Measurements from ENCODE around the gene KCNRG.
A peak's percentile ranks its signal among the peaks of the same experiment; 100 is the strongest.
"Not testable (repeated sequence)": the region's sequence is repeated elsewhere in the genome, so short reads cannot be mapped to it uniquely, and the experiment has no call there.

Gene KCNRG

DNA sequence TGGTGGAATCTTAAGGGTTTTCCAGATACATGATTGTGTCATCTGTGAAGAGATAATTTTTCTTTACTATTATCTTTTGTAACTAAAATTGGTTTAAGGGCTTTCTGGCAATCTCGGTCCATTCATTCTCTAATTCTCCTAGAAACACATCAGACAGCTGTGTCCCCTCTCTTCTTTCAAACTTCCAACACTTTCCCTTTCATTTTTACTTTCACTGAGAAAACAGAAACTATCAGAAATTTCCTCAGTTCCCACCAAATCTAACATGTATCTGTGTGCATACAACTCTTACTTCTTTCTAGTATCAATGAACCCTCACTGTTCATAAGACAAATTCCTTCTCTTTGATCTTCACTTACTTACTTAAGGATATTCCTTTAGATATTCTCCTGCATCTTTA, 40.2 kb downstream of the KCNRG start:
- DNase-seq (ENCODE audit: low read depth), result no peak
- no peak overlapping the region for H3K4me3 ChIP-seq (ENCODE audit: low read depth, low read length)
- TF ChIP-seq, protein P1, sequence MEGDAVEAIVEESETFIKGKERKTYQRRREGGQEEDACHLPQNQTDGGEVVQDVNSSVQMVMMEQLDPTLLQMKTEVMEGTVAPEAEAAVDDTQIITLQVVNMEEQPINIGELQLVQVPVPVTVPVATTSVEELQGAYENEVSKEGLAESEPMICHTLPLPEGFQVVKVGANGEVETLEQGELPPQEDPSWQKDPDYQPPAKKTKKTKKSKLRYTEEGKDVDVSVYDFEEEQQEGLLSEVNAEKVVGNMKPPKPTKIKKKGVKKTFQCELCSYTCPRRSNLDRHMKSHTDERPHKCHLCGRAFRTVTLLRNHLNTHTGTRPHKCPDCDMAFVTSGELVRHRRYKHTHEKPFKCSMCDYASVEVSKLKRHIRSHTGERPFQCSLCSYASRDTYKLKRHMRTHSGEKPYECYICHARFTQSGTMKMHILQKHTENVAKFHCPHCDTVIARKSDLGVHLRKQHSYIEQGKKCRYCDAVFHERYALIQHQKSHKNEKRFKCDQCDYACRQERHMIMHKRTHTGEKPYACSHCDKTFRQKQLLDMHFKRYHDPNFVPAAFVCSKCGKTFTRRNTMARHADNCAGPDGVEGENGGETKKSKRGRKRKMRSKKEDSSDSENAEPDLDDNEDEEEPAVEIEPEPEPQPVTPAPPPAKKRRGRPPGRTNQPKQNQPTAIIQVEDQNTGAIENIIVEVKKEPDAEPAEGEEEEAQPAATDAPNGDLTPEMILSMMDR (conservative IDR thresholded peaks at IDR 0.05; ENCODE audit: low read depth, low read length), result no peak

DNA sequence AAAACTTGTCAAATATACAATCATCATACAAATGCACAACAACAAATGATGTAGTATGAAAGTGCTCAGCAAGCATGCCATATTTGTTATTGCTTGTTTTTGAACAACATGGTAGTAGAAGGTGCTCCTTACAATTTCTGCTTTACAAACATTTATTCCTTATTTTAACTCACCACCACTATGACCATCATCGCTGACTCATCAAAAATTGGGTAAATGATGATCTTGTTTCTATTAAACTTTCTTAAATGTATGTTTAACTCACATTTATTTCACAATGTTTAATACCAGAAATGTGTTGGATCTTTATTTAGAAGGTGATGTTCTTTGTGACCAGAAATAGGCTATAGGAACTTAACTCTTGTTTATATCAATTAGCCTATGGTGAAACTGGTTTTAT, 45.5 kb downstream of the KCNRG start:
- TF ChIP-seq, protein P1 (conservative IDR thresholded peaks at IDR 0.05; ENCODE audit: low read depth, low read length), result no peak
- no peak for DNase-seq (ENCODE audit: low read depth)
- H3K4me3 ChIP-seq (ENCODE audit: low read depth, low read length), result no peak overlapping the region

DNA sequence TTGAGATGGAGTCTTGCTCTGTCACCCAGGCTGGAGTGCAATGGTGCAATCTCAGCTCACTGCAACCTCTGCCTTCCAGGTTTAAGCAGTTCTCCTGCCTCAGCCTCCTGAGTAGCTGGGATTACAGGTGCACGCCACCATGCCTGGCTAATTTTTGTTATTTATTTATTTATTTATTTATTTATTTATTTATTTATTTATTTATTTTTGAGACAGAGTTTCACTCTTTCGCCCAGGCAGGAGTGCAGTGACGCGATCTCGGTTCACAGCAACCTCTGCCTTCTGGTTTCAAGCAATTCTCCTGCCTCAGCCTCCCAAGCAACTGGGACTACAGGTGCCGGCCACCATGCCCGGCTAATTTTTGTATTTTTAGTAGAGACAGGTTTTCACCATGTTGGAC, 47.1 kb downstream of the KCNRG start:
- DNase-seq (ENCODE audit: low read depth); H3K4me3 ChIP-seq (ENCODE audit: low read depth, low read length): not testable (repeated sequence)

DNA sequence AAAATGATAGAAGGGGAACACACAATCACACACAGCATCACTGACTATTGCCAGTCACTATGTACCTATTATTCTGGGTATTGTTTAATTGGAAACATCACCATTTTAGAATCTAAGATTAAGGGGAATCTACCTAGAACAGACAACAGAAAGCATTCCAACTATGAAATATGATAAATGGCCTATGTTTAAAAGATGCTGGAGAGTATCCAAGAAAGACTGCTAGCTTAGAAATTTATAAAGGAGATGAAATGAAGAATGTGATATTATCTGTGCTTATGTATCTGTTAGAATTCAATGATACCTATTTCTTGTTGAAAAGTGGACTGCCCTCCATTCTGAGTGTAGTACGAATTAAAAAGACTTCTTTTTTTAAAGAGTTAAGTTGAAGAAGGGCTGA, 50.5 kb downstream of the KCNRG start:
- H3K4me3 ChIP-seq (ENCODE audit: low read depth, low read length), result no peak overlapping the region
- TF ChIP-seq, protein P1 (conservative IDR thresholded peaks at IDR 0.05; ENCODE audit: low read depth, low read length), result no peak
- DNase-seq (ENCODE audit: low read depth), result peak; percentile 39

DNA sequence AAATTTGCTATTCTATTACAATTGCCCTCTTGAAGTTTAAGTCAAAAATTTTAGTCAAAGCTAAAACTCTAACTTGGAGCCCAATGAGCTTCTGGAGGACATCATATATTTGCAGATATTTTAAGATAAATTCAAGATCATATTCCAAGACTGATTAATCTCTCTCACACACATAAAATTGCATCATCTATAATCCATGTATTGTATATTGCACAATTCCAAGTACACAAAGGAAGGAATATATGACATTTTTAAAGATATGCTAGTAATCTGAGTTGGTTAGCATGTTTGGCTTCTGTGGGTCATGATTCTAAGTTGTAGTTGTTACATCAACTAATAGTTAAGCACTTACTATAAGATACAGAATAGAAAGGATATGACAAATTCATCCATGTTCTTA, 53.3 kb downstream of the KCNRG start:
- DNase-seq (ENCODE audit: low read depth), result no peak
- no peak overlapping the region for H3K4me3 ChIP-seq (ENCODE audit: low read depth, low read length)
- TF ChIP-seq, protein P1 (conservative IDR thresholded peaks at IDR 0.05; ENCODE audit: low read depth, low read length), result no peak

DNA sequence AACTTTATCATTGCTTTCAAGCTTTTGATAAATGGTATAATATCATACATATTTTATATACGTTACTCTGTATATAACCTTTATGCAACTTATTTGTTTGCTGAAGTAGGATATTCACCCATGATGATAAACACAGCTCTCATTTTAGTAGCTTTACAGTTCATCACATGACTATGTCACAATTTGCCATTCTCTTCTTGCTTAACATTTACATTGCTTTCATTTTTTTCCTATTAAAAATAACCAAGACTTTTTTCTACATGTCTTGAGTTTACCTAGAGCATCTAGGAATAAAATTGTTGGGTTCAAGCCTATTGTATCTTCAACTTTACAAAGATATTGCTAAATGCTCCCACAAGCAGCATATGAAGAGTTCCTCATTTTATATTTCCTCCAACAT, 54.0 kb downstream of the KCNRG start:
- TF ChIP-seq, protein P1 (conservative IDR thresholded peaks at IDR 0.05; ENCODE audit: low read depth, low read length), result no peak
- no peak overlapping the region for H3K4me3 ChIP-seq (ENCODE audit: low read depth, low read length)
- DNase-seq (ENCODE audit: low read depth), result peak; percentile 68

DNA sequence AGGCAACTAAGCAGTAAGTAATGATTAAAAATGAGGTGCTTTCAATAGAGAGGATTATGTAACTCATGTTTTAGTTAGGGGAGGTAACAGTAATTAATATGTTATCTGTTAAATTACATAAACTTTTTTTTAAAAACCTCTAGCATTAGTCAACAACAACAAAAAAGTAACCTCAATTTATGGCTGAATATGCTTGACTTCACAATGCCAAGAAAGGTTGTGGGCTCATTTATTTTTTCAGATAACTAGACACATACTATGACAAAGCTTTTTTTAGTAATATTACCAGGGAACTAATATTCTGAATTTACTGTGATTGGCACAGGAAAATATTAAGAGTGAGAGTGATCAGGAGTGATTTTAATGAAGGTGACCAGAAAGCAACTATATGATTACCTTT, 54.9 kb downstream of the KCNRG start:
- TF ChIP-seq, protein P1 (conservative IDR thresholded peaks at IDR 0.05; ENCODE audit: low read depth, low read length), result no peak
- DNase-seq (ENCODE audit: low read depth), result no peak
- no peak overlapping the region for H3K4me3 ChIP-seq (ENCODE audit: low read depth, low read length)

All from choroid plexus epithelial cell (primary cell).